ENCODE data around the gene ASCL4. TPM values are rescaled to one million over a fixed set of nuclear protein-coding genes. Genes with fewer than 3 reads are reported as not detected.

Gene ASCL4
- total and polyA plus RNA-seq, 2 of the 8 experiments (the other 6 are each of a cell fraction or from before 2014, with no cell fraction given): not detected

DNA sequence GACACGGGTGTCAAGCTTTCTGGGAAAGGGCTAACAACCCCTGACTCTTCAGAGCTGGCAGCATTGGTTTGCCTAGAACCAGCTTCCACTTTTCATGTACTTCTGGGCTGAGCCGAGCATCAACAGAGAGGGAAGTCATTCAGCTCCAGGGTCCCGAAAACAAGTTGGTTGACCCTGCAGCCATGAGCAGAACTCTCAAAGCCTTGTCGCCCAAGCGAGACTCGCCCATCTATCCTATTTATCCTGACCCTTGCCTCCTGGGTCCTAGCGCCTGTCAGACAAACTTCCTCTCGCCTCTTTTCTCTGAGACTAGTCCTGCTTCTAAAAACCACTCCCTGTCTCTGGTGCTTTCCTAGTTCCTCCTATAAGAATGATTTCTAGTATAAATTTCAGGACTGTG lies 47.9 kb downstream of the ASCL4 start:
- H3K79me2 ChIP-seq (ENCODE audit: control insufficient read depth in 1 of 2, insufficient read depth in 2 of 2, low read length in 2 of 2): no peaks in the 10 kb centered on the region
- H2BK120ac ChIP-seq (replicated peaks; ENCODE audit: low read depth, low read length): no peak overlapping the region
- H3K9me3 ChIP-seq (ENCODE audit: insufficient read depth in 2 of 2, low read depth in 1 of 2, low read length in 1 of 2): peaks cover 16 to 29% of the 10 kb centered on the region in 2 experiments
- H3K9ac ChIP-seq (replicated peaks in 1 of 4; ENCODE audit: extremely low read depth in 1 of 4, low read depth in 3 of 4, low read length in 3 of 4): no peak overlapping the region
- H2AK5ac ChIP-seq (ENCODE audit: low read depth, low read length): no peak overlapping the region
- H3K56ac ChIP-seq (replicated peaks; ENCODE audit: insufficient read length, low read depth, low read length): no peak overlapping the region
- H3K27me3 ChIP-seq (replicated peaks in 1 of 4; ENCODE audit: control insufficient read depth in 3 of 4, extremely low read depth in 1 of 4, insufficient read depth in 3 of 4, low read length in 3 of 4): no peaks in the 10 kb centered on the region; a peak in 1 of 7 replicates
- H2BK5ac ChIP-seq (ENCODE audit: low read depth, low read length): no peak overlapping the region
- H3K4me3 ChIP-seq (ENCODE audit: extremely low read depth in 1 of 4, insufficient read depth in 2 of 4, low read depth in 3 of 4, low read length in 4 of 4): no peak overlapping the region; a peak in 1 of 8 replicates
- 44% methylated on average over 8 of the region's 8 CpGs; no CpG with 5 or more reads in 1 of the 2 experiments for WGBS, 2 experiments (ENCODE audit: extremely low coverage in 1 of 2, insufficient coverage in 1 of 2, insufficient read length in 1 of 2, insufficient replicate concordance in 2 of 2, low coverage in 1 of 2, low lambda C conversion rate in 2 of 2, missing lambda C conversion rate in 1 of 2)
- H3K27ac ChIP-seq (ENCODE audit: low read depth, low read length): no peak overlapping the region
- no peaks in the 10 kb centered on the region for H3K36me3 ChIP-seq (ENCODE audit: control insufficient read depth in 2 of 4, insufficient read depth in 4 of 4, low read length in 3 of 4)
- H4K20me1 ChIP-seq (replicated peaks in 1 of 2; ENCODE audit: control insufficient read depth in 1 of 2, insufficient read depth in 2 of 2, low read length in 2 of 2): no peaks in the 10 kb centered on the region
- no peak overlapping the region for H2BK20ac ChIP-seq (ENCODE audit: low read length)
- peak overlapping the region; percentile 45 to 60; a peak in 3 of 4 replicates for H3K4me2 ChIP-seq (ENCODE audit: insufficient read depth in 1 of 2, low read depth in 2 of 2, low read length in 2 of 2)
- TF ChIP-seq FOSL1 (IDR thresholded peaks at IDR 0.05; ENCODE audit: insufficient read depth, low read depth, low read length) (peak; percentile 89), NANOG (IDR thresholded peaks at IDR 0.05; ENCODE audit: insufficient read depth, low read depth, low read length, poor library complexity, severe bottlenecking) (no peak)
- no peak overlapping the region for H3K18ac ChIP-seq (ENCODE audit: extremely low read depth, low read length)
- ChIA-PET CTCF (ENCODE audit: partially characterized antibody) (interaction anchor here (0.6 to 1.7 kb wide), 2 partner anchors 46 to 76 kb away, joined by 3 read pairs; no protein-coding TSS in a partner anchor), POLR2A (ENCODE audit: partially characterized antibody) (no interaction called here)
- H3K23me2 ChIP-seq (ENCODE audit: low read depth, low read length): no peaks in the 10 kb centered on the region
- H4K91ac ChIP-seq (replicated peaks; ENCODE audit: insufficient read length, low read length): no peak overlapping the region
- H2AFZ ChIP-seq (ENCODE audit: low read length): peak overlapping the region; percentile 100
- no peak overlapping the region for H2BK12ac ChIP-seq (ENCODE audit: low read depth, low read length)
- H3K4ac ChIP-seq (replicated peaks; ENCODE audit: insufficient read length, low read depth, low read length): no peak overlapping the region
- H3K23ac ChIP-seq (ENCODE audit: insufficient read length): no peak overlapping the region
- H3K14ac ChIP-seq (ENCODE audit: insufficient read length): no peak overlapping the region
- no peak for FAIRE-seq
- no peaks in the 10 kb centered on the region for H3K79me1 ChIP-seq (ENCODE audit: low read depth, low read length)
- no peak overlapping the region for H4K8ac ChIP-seq (ENCODE audit: extremely low read depth, insufficient read depth, low read length)
- peaks cover 0 to 5% (median 0%) of the 10 kb centered on the region in 4 experiments; a peak in 3 of 7 replicates for H3K4me1 ChIP-seq (replicated peaks in 1 of 4; ENCODE audit: control insufficient read depth in 3 of 4, insufficient read depth in 4 of 4, low read length in 3 of 4)
- DNase-seq (ENCODE audit: low read depth in 1 of 2, low spot score in 2 of 2): no peak
- H2BK15ac ChIP-seq (ENCODE audit: low read length): no peak overlapping the region
- no peak overlapping the region for H4K5ac ChIP-seq (ENCODE audit: insufficient read length, low read depth, low read length)

Other genes with a start within 250 kb of the ASCL4 start
- gene PWP1, start 88.9 kb upstream of the ASCL4 start, total RNA-seq (2021; fragmentation: NEBNext Ultra II Directional; extraction: Animal tissue kit (Norgen Biotek cat#: 25700)): 57.8 and 60.2 TPM in 2 replicates
- gene PWP1, start 88.9 kb upstream of the ASCL4 start, polyA plus RNA-seq (2011; rRNA removed): 73.8 and 78.5 TPM in 2 replicates
- 17.2 and 17.5 TPM in 2 replicates for gene PRDM4, start 13.6 kb upstream of the ASCL4 start, total RNA-seq (2021; fragmentation: NEBNext Ultra II Directional; extraction: Animal tissue kit (Norgen Biotek cat#: 25700))
- 9.3 and 10.1 TPM in 2 replicates for gene PRDM4, start 13.6 kb upstream of the ASCL4 start, polyA plus RNA-seq (2011; rRNA removed)

All from H1 (cell line).